Left ventricle myocardium inferior (tissue), 1 donor: ENCODE data around the gene SLF1. TPM values are rescaled to one million over a fixed set of nuclear protein-coding genes. Genes with fewer than 3 reads are reported as not detected.

Source experiments
- DNase-seq: peaks from one replicate; pipeline ENCODE4 v3.0.0-alpha.2; 2020
- H3K27ac ChIP-seq: fragments of 200-600 bp; replicated peaks from 2 replicates; pipeline ENCODE4 v1.8.0; 2021
- H3K27me3 ChIP-seq: fragments of 200-600 bp; 2 replicates; pipeline ENCODE4 v1.8.0; 2021; ENCODE audit warnings: low read depth
- H3K36me3 ChIP-seq: fragments of 200-600 bp; 2 replicates; pipeline ENCODE4 v1.8.0; 2021
- H3K4me1 ChIP-seq: fragments of 200-600 bp; 2 replicates; pipeline ENCODE4 v1.8.0; 2021
- H3K4me3 ChIP-seq: fragments of 200-600 bp; 2 replicates; pipeline ENCODE4 v1.8.0; 2021; ENCODE audit warnings: mild to moderate bottlenecking, moderate library complexity
- H3K9me3 ChIP-seq: fragments of 200-600 bp; replicated peaks from 2 replicates; pipeline ENCODE4 v1.8.0; 2021
- CTCF ChIP-seq: fragments of 200-600 bp; IDR thresholded peaks from 2 replicates; pipeline ENCODE4 v1.8.0; 2021; ENCODE audit warnings: antibody characterized with exemption, mild to moderate bottlenecking, borderline replicate concordance
- intact Hi-C: fragments of 100-400 bp; cut with micrococcal nuclease; formaldehyde crosslinking; loops from one replicate; pipeline ENCODE4 v1.11.0; 2022
- total RNA-seq: library from RNA; stranded (reverse); fragmentation: NEBNext Ultra II Directional; extraction: Animal tissue kit (Norgen Biotek cat#: 25700); gene quantifications from one replicate; pipeline ENCODE4 v1.2.1, GENCODE V29; 2021
- donor health status: DM: no; HTN: yes; CAD: no; lungs with severe emphysema.

Gene SLF1
- total RNA-seq, 1 donor from 2014 or later: 7.1 TPM

- no peak for TF ChIP-seq CTCF
- no peak for DNase-seq
- Histone ChIP-seq H3K27ac (no peak overlapping the region), H3K9me3 (no peaks in the 10 kb centered on the region), H3K27me3 (no peaks in the 10 kb centered on the region), H3K4me1 (no peaks in the 10 kb centered on the region), H3K4me3 (no peak overlapping the region), H3K36me3 (peaks cover 25% of the 10 kb centered on the region)
- intact Hi-C loops: no loop called here
Measured at GRCh38 chr5:94709277-94709676, 90.8 kb downstream of the SLF1 start.

GRCh38 chr5:94711785-94712184 is 93.3 kb downstream of the SLF1 start:
- H3K36me3 ChIP-seq: peaks cover 25% of the 10 kb centered on the region
- H3K4me1 ChIP-seq: no peaks in the 10 kb centered on the region
- no peaks in the 10 kb centered on the region for H3K27me3 ChIP-seq
- intact Hi-C loops: no loop called here
- no peak for TF ChIP-seq CTCF
- DNase-seq: no peak
- no peak overlapping the region for H3K4me3 ChIP-seq
- H3K27ac ChIP-seq: no peak overlapping the region
- no peaks in the 10 kb centered on the region for H3K9me3 ChIP-seq

- peak; percentile 41 for DNase-seq
- Histone ChIP-seq H3K4me3 (no peak overlapping the region), H3K27ac (no peak overlapping the region), H3K4me1 (no peaks in the 10 kb centered on the region), H3K9me3 (peaks cover 12% of the 10 kb centered on the region), H3K36me3 (peaks cover 9% of the 10 kb centered on the region), H3K27me3 (no peaks in the 10 kb centered on the region)
- intact Hi-C loops: no loop called here
- TF ChIP-seq CTCF: no peak
Measured at GRCh38 chr5:94715768-94716167, 97.3 kb downstream of the SLF1 start.

GRCh38 chr5:94725142-94725541 is 106.7 kb downstream of the SLF1 start:
- H3K4me3 ChIP-seq: no peak overlapping the region
- intact Hi-C loops: no loop called here
- H3K4me1 ChIP-seq: no peaks in the 10 kb centered on the region
- no peak overlapping the region for H3K27ac ChIP-seq
- TF ChIP-seq CTCF: no peak
- no peaks in the 10 kb centered on the region for H3K36me3 ChIP-seq
- no peaks in the 10 kb centered on the region for H3K9me3 ChIP-seq
- H3K27me3 ChIP-seq: no peaks in the 10 kb centered on the region
- DNase-seq: no peak

GRCh38 chr5:94731471-94731870 is 113.0 kb downstream of the SLF1 start:
- Histone ChIP-seq H3K9me3 (no peaks in the 10 kb centered on the region), H3K27me3 (no peaks in the 10 kb centered on the region), H3K4me1 (no peaks in the 10 kb centered on the region), H3K27ac (no peak overlapping the region), H3K36me3 (no peaks in the 10 kb centered on the region), H3K4me3 (no peak overlapping the region)
- DNase-seq: no peak
- intact Hi-C loops: no loop called here
- TF ChIP-seq CTCF: no peak

- no peaks in the 10 kb centered on the region for H3K27me3 ChIP-seq
- no peak overlapping the region for H3K4me3 ChIP-seq
- H3K36me3 ChIP-seq: no peaks in the 10 kb centered on the region
- H3K9me3 ChIP-seq: no peaks in the 10 kb centered on the region
- intact Hi-C loops: loop anchor here (5.0 kb wide), 1 partner anchor 209 kb away; no protein-coding TSS in a partner anchor
- TF ChIP-seq CTCF: no peak
- H3K4me1 ChIP-seq: no peaks in the 10 kb centered on the region
- no peak for DNase-seq
- H3K27ac ChIP-seq: no peak overlapping the region
Measured at GRCh38 chr5:94736498-94736897, 118.0 kb downstream of the SLF1 start.
